Osteoblast (primary cell): Measurements from ENCODE around the gene DTX4. TPM values are rescaled to one million over a fixed set of nuclear protein-coding genes. Genes with fewer than 3 reads are reported as not detected.
"Not testable (repeated sequence)": the region's sequence is repeated elsewhere in the genome, so short reads cannot be mapped to it uniquely, and the experiment has no call there.

ENCODE experiments used
- DNase-seq: peaks from one replicate; pipeline ENCODE4 v3.0.0; 2011; ENCODE audit warnings: low spot score, mixed read lengths; ENCODE audit not compliant: insufficient read length; ENCODE audit errors: missing footprints
- H2AFZ ChIP-seq: 2 replicates; pipeline ENCODE4 v1.6.0; 2011; ENCODE audit warnings: mild to moderate bottlenecking, low read length
- H3K27ac ChIP-seq: 2 replicates; pipeline ENCODE4 v1.5.1; 2011; ENCODE audit warnings: mild to moderate bottlenecking, low read depth, low read length, moderate library complexity
- H3K27me3 ChIP-seq: 2 replicates; pipeline ENCODE4 v1.6.0; 2012; ENCODE audit warnings: mild to moderate bottlenecking, control low read depth, inconsistent platforms, low read length, moderate library complexity; ENCODE audit not compliant: insufficient read depth
- H3K36me3 ChIP-seq: 2 replicates; pipeline ENCODE4 v1.5.1; 2011; ENCODE audit warnings: mild to moderate bottlenecking, low read length, control low read depth, moderate library complexity; ENCODE audit not compliant: insufficient read depth
- H3K4me1 ChIP-seq: 2 replicates; pipeline ENCODE4 v1.5.1; 2011; ENCODE audit warnings: mild to moderate bottlenecking, low read length, control low read depth, moderate library complexity; ENCODE audit not compliant: insufficient read depth
- H3K4me2 ChIP-seq: 2 replicates; pipeline ENCODE4 v1.6.0; 2011; ENCODE audit warnings: mild to moderate bottlenecking, low read length; ENCODE audit not compliant: insufficient read depth
- H3K4me3 ChIP-seq: fragments of 200-600 bp; sonication (generic); 3 replicates; pipeline ENCODE4 v1.5.1; 2012; ENCODE audit warnings: mild to moderate bottlenecking, low read length, inconsistent platforms; ENCODE audit not compliant: insufficient read depth
- H3K79me2 ChIP-seq: 2 replicates; pipeline ENCODE4 v1.6.0; 2012; ENCODE audit warnings: mild to moderate bottlenecking, low read length, control low read depth, inconsistent platforms; ENCODE audit not compliant: insufficient read depth
- H3K9me3 ChIP-seq: 2 replicates; pipeline ENCODE4 v1.5.1; 2011; ENCODE audit warnings: low read depth, low read length, control low read depth
- H4K20me1 ChIP-seq: 2 replicates; pipeline ENCODE4 v1.6.0; 2012; ENCODE audit warnings: mild to moderate bottlenecking, low read length, control low read depth; ENCODE audit not compliant: insufficient read depth
- CTCF ChIP-seq: IDR thresholded peaks from 2 replicates; pipeline ENCODE4 v1.5.1; 2011; ENCODE audit warnings: mild to moderate bottlenecking, low read depth, low read length, moderate library complexity; ENCODE audit errors: extremely low read depth
- total RNA-seq: library from RNA; depleted of rRNA; stranded (reverse); fragments of >200 nt; gene quantifications from 2 replicates; pipeline ENCODE4 v1.2.3, GENCODE V29; 2012

The DTX4 gene
- total RNA-seq: under 0.01 and 0.29 TPM in 2 replicates

- DNase-seq: peak; percentile 95
- peaks cover 14% of the 10 kb centered on the region for H3K4me1 ChIP-seq
- no peak within 1 kb of the TSS for H3K27ac ChIP-seq
- H4K20me1 ChIP-seq: no peaks in the 10 kb centered on the region
- peak within 1 kb of the TSS; percentile 99 for H3K4me2 ChIP-seq
- H2AFZ ChIP-seq: peak within 1 kb of the TSS; percentile 90
- H3K36me3 ChIP-seq: no peaks in the 10 kb centered on the region
- peaks cover 36% of the 10 kb centered on the region for H3K27me3 ChIP-seq
- H3K9me3 ChIP-seq: no peaks in the 10 kb centered on the region
- peak within 1 kb of the TSS; percentile 75 for H3K4me3 ChIP-seq
- no peaks in the 10 kb centered on the region for H3K79me2 ChIP-seq
- peak; percentile 86 for TF ChIP-seq CTCF
Observed at GRCh38 chr11:59171508-59172322, at the start of gene DTX4. Gene DTX4 (plus strand): TSS chr11:59172132. CDS start chr11:59172596, 464 bp downstream.

- H4K20me1 ChIP-seq: no peaks in the 10 kb centered on the region
- H3K4me3 ChIP-seq: peak overlapping the region; percentile 62
- peak overlapping the region; percentile 80 for H3K4me2 ChIP-seq
Observed at GRCh38 chr11:59135648-59136461, 36.1 kb upstream of the DTX4 start.

DNA sequence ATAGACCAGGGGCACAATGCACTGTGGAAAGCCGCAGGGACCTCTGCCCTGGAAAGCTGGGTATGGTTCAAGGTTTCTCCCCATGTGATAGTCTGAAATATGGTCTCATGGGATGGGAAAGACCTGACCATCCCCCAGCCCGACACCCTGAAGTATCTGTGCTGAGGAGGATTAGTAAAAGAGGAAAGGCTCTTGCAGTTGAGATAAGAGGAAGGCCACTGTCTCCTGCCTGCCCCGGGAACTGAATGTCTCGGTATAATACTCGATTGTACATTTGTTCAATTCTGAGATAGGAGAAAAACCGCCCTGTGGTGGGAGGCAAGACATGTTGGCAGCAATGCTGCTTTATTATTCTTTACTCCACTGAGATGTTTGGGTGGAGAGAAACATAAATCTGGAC, 35.4 kb upstream of the DTX4 start:
- H3K9me3 ChIP-seq, H3K79me2 ChIP-seq, H3K4me3 ChIP-seq, H4K20me1 ChIP-seq, H3K27me3 ChIP-seq, DNase-seq, H3K27ac ChIP-seq: not testable (repeated sequence)
- Histone ChIP-seq H3K4me2 (peak overlapping the region; percentile 80), H2AFZ (peak overlapping the region; percentile 88), H3K4me1 (peaks cover 13% of the 10 kb centered on the region), H3K36me3 (peaks cover 27% of the 10 kb centered on the region)

More at GRCh38 chr11:59135648-59136461, 36.1 kb upstream of the DTX4 start:
- TF ChIP-seq CTCF: peak; percentile 98
- Histone ChIP-seq H3K9me3 (peaks cover 2% of the 10 kb centered on the region), H3K4me1 (peaks cover 7% of the 10 kb centered on the region), H3K36me3 (peaks cover 27% of the 10 kb centered on the region), H3K79me2 (peaks cover 4% of the 10 kb centered on the region), H3K27me3 (no peaks in the 10 kb centered on the region), H3K27ac (no peak overlapping the region), H2AFZ (peak overlapping the region; percentile 88)
- peak; percentile 91 for DNase-seq

- H3K4me2 ChIP-seq: no peak overlapping the region
- no peaks in the 10 kb centered on the region for H4K20me1 ChIP-seq
- peaks cover 23% of the 10 kb centered on the region for H3K36me3 ChIP-seq
- H2AFZ ChIP-seq: no peak overlapping the region
- TF ChIP-seq CTCF: no peak
- peaks cover 14% of the 10 kb centered on the region for H3K4me1 ChIP-seq
- H3K4me3 ChIP-seq: no peak overlapping the region
- peaks cover 9% of the 10 kb centered on the region for H3K79me2 ChIP-seq
- H3K27me3 ChIP-seq: no peaks in the 10 kb centered on the region
- H3K27ac ChIP-seq: no peak overlapping the region
- no peak for DNase-seq
- H3K9me3 ChIP-seq: no peaks in the 10 kb centered on the region
Observed at GRCh38 chr11:59137190-59137589, 34.7 kb upstream of the DTX4 start.
